Measurements from ENCODE around the gene BASP1.
"Not testable (repeated sequence)": the region's sequence is repeated elsewhere in the genome, so short reads cannot be mapped to it uniquely, and the experiment has no call there.

BASP1 gene

DNA sequence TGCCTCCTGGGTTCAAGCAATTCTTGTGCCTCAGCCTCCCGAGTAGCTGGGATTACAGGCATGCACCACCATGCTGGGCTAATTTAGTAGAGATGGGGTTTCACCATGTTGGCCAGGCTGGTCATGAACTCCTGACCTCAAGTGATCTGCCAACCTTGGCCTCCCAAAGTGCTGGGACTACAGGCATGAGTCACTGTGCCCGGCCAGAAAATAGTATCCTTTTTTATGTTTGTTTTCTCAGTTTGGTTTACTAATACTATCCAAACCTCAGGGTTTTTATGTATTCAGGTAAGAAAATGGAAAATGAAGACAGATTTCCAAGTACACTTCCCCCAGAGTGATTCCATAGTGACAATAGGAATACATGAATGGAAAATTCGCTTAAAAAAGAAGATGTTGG, 101.7 kb downstream of the BASP1 start:
- not testable (repeated sequence) for DNase-seq (ENCODE audit: low spot score)

DNA sequence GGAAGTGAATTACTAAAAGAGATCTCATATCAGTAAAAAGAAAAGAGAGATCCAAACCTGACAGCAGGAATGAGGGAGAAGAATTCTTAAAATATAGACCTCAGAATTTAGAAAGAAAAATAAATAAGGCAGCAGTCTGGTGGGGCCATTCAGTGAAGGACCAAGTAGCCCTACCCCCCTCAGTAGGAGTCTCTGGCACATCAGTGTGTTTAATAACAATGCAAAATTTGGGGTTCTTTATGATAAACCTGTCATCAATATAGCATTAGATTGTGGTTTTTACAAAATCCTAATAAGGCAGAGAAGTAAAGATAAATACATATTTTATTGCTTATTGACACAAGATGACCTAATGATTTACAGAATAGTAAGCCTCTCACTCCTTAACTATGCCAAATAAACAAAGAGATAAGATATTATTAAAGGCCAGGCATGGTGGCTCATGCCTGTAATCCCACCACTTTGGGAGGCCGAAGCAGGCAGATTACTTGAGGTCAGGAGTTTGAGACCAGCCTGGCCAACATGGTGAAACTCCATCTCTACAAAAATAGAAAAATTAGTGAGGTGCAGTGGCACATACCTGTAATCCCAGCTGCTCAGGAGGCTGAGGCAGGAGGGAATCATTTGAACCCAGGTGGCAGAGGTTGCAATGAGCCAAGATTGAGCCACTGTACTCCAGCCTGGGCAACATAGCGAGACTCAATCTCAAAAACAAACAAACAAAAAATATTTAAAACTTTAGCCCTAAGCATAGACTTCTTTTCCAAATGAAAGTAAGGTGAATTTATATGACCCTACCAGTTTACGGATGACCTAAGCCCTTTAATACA, 108.6 kb downstream of the BASP1 start:
- no peak for DNase-seq (ENCODE audit: low spot score)

Measured in HuH-7.5 (cell line).